ENCODE data around the gene FOXP2.

The FOXP2 gene

DNA sequence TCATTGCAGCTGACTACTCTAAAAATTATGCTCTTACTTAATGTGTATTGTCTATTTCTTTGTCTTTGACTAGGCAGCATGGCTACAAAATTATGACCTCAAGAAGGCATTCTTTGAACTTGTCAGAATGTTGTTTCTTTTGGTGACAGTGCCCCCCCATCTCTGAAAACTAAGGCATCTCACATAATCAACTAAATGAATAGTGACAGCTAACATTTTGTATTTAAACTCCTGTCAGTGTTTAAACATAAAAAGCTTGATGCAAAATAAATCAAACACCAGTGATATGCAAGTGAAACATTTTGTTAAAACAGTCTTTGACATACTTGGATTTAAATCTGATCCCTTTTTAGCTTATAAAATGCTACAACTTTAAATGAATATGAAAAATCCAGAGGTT lies 233.5 kb downstream of the FOXP2 start:
- no peak for ATAC-seq

DNA sequence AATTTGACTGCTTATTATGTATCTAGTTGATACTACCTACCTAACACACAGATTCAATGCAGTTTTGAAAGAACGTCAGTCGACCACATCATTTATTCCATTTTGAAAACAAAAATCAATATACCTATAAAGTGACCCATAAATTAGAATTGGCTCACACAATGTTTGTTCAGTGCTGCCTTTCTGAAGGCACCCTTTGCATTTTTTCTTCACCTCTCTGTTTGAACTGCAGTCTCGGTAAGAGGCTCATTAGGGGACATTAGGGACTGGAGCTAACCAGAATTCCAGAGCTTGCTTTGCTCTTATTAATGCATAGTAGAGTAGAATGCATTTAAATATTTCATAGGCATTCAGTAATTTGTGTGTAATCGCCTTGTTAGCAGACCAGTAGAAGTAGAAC lies 234.1 kb downstream of the FOXP2 start:
- no peak for ATAC-seq
- TF ChIP-seq POU6F1 (CRISPR knock-in tag; IDR thresholded peaks at IDR 0.05; ENCODE audit: borderline replicate concordance, low read depth) (no peak), OSR1 (CRISPR knock-in tag; IDR thresholded peaks at IDR 0.05) (no peak), ESRRG (CRISPR knock-in tag; IDR thresholded peaks at IDR 0.05) (no peak), PPARA (CRISPR knock-in tag; IDR thresholded peaks at IDR 0.05; ENCODE audit: borderline replicate concordance) (no peak), SNAI2 (CRISPR knock-in tag; IDR thresholded peaks at IDR 0.05) (no peak), ZFP3 (CRISPR knock-in tag; IDR thresholded peaks at IDR 0.05) (no peak), RARB (CRISPR knock-in tag; IDR thresholded peaks at IDR 0.05) (no peak), ZFP30 (CRISPR knock-in tag; IDR thresholded peaks at IDR 0.05) (no peak)
- TF ChIP-seq, protein P1, sequence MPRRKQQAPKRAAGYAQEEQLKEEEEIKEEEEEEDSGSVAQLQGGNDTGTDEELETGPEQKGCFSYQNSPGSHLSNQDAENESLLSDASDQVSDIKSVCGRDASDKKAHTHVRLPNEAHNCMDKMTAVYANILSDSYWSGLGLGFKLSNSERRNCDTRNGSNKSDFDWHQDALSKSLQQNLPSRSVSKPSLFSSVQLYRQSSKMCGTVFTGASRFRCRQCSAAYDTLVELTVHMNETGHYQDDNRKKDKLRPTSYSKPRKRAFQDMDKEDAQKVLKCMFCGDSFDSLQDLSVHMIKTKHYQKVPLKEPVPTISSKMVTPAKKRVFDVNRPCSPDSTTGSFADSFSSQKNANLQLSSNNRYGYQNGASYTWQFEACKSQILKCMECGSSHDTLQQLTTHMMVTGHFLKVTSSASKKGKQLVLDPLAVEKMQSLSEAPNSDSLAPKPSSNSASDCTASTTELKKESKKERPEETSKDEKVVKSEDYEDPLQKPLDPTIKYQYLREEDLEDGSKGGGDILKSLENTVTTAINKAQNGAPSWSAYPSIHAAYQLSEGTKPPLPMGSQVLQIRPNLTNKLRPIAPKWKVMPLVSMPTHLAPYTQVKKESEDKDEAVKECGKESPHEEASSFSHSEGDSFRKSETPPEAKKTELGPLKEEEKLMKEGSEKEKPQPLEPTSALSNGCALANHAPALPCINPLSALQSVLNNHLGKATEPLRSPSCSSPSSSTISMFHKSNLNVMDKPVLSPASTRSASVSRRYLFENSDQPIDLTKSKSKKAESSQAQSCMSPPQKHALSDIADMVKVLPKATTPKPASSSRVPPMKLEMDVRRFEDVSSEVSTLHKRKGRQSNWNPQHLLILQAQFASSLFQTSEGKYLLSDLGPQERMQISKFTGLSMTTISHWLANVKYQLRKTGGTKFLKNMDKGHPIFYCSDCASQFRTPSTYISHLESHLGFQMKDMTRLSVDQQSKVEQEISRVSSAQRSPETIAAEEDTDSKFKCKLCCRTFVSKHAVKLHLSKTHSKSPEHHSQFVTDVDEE (CRISPR knock-in tag; IDR thresholded peaks at IDR 0.05): no peak
- TF ChIP-seq, protein P2, sequence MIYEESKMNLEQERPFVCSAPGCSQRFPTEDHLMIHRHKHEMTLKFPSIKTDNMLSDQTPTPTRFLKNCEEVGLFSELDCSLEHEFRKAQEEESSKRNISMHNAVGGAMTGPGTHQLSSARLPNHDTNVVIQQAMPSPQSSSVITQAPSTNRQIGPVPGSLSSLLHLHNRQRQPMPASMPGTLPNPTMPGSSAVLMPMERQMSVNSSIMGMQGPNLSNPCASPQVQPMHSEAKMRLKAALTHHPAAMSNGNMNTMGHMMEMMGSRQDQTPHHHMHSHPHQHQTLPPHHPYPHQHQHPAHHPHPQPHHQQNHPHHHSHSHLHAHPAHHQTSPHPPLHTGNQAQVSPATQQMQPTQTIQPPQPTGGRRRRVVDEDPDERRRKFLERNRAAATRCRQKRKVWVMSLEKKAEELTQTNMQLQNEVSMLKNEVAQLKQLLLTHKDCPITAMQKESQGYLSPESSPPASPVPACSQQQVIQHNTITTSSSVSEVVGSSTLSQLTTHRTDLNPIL (CRISPR knock-in tag; IDR thresholded peaks at IDR 0.05; ENCODE audit: low read depth): no peak

More for the DNA sequence above, 233.5 kb downstream of the FOXP2 start:
- TF ChIP-seq, protein P2 (CRISPR knock-in tag; IDR thresholded peaks at IDR 0.05; ENCODE audit: low read depth): no peak
- TF ChIP-seq, protein P1 (CRISPR knock-in tag; IDR thresholded peaks at IDR 0.05): no peak
- TF ChIP-seq TCF4 (CRISPR knock-in tag; IDR thresholded peaks at IDR 0.05; ENCODE audit: borderline replicate concordance): no peak
- no peak for TF ChIP-seq GLIS3 (CRISPR knock-in tag; IDR thresholded peaks at IDR 0.05)
- TF ChIP-seq BACH2 (CRISPR knock-in tag; IDR thresholded peaks at IDR 0.05; ENCODE audit: borderline replicate concordance): no peak
- no peak for TF ChIP-seq OSR1 (CRISPR knock-in tag; IDR thresholded peaks at IDR 0.05)
- TF ChIP-seq, protein P3, sequence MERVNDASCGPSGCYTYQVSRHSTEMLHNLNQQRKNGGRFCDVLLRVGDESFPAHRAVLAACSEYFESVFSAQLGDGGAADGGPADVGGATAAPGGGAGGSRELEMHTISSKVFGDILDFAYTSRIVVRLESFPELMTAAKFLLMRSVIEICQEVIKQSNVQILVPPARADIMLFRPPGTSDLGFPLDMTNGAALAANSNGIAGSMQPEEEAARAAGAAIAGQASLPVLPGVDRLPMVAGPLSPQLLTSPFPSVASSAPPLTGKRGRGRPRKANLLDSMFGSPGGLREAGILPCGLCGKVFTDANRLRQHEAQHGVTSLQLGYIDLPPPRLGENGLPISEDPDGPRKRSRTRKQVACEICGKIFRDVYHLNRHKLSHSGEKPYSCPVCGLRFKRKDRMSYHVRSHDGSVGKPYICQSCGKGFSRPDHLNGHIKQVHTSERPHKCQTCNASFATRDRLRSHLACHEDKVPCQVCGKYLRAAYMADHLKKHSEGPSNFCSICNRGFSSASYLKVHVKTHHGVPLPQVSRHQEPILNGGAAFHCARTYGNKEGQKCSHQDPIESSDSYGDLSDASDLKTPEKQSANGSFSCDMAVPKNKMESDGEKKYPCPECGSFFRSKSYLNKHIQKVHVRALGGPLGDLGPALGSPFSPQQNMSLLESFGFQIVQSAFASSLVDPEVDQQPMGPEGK (CRISPR knock-in tag; IDR thresholded peaks at IDR 0.05; ENCODE audit: borderline replicate concordance): no peak
- TF ChIP-seq ZNF8 (CRISPR knock-in tag; IDR thresholded peaks at IDR 0.05): no peak
- no peak for TF ChIP-seq SNAI2 (CRISPR knock-in tag; IDR thresholded peaks at IDR 0.05)
- TF ChIP-seq RARB (CRISPR knock-in tag; IDR thresholded peaks at IDR 0.05): no peak
- no peak for TF ChIP-seq ZNF70 (CRISPR knock-in tag; IDR thresholded peaks at IDR 0.05)
- TF ChIP-seq ISL1 (CRISPR knock-in tag; IDR thresholded peaks at IDR 0.05): no peak
- no peak for TF ChIP-seq CSRNP3 (CRISPR knock-in tag; IDR thresholded peaks at IDR 0.05)
- no peak for TF ChIP-seq TOX (CRISPR knock-in tag; IDR thresholded peaks at IDR 0.05; ENCODE audit: borderline replicate concordance)
- no peak for TF ChIP-seq ESRRG (CRISPR knock-in tag; IDR thresholded peaks at IDR 0.05)
- TF ChIP-seq POU6F1 (CRISPR knock-in tag; IDR thresholded peaks at IDR 0.05; ENCODE audit: borderline replicate concordance, low read depth): no peak
- no peak for TF ChIP-seq ARNTL (CRISPR knock-in tag; IDR thresholded peaks at IDR 0.05; ENCODE audit: borderline replicate concordance, low read depth)
